K562 treated with DMSO at 1 percent for 12 hours (cell line): ENCODE measurements around the gene CENPQ. TPM values are rescaled to one million over a fixed set of nuclear protein-coding genes. Genes with fewer than 3 reads are reported as not detected.

Source experiments
- total RNA-seq: library from RNA; unstranded; fragments of 300-600 nt; gene quantifications from 2 replicates; pipeline ENCODE4 v1.2.3, GENCODE V29; 2022; ENCODE audit not compliant: insufficient read depth

The CENPQ gene, protein sequence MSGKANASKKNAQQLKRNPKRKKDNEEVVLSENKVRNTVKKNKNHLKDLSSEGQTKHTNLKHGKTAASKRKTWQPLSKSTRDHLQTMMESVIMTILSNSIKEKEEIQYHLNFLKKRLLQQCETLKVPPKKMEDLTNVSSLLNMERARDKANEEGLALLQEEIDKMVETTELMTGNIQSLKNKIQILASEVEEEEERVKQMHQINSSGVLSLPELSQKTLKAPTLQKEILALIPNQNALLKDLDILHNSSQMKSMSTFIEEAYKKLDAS
- 12.9 and 19.6 TPM in 2 replicates for total RNA-seq

GRCh38 chr6:49462927-49463611 is at the start of gene CENPQ, which contains the start of gene MMUT:
TSS of gene CENPQ (plus strand) at chr6:49463370. CDS start at chr6:49470177, 6,807 bp downstream.
TSS of gene MMUT (minus strand) at chr6:49463253. CDS start at chr6:49459466, 3,787 bp downstream.

GRCh38 chr6:49499623-49500022 is 36.5 kb downstream of the CENPQ start, which contains the start of gene GLYATL3:
TSS of gene GLYATL3 (plus strand) at chr6:49499923. CDS start at chr6:49511991, 12,068 bp downstream.

Other genes starting within 250 kb of the CENPQ start
- 8.4 and 20.3 TPM in 2 replicates for gene MMUT, start 117 bp upstream of the CENPQ start, total RNA-seq
- gene GLYATL3, start 36.6 kb downstream of the CENPQ start, total RNA-seq: not detected in 2 replicates
- gene C6orf141, start 87.3 kb downstream of the CENPQ start, total RNA-seq: not detected in 2 replicates
- 78.2 and 112 TPM in 2 replicates for gene RHAG, start 173.5 kb downstream of the CENPQ start, total RNA-seq